HL-60 (cell line): Measurements from ENCODE around the gene PARP15.

Source experiments
- DNase-seq, 2 experiments: peaks; one replicate each; pipeline ENCODE4 v3.0.0-alpha.2; 2010 to 2020; ENCODE audit warnings: low read depth in 1 of 2, low spot score in 1 of 2
- H3K27ac ChIP-seq: fragments of 250-450 bp; sonication (Bioruptor Pico); replicated peaks from 2 replicates; pipeline ENCODE4 v1.5.1; 2020; ENCODE audit warnings: mild to moderate bottlenecking, moderate library complexity
- H3K27me3 ChIP-seq: fragments of 250-450 bp; sonication (Bioruptor Pico); 2 replicates; pipeline ENCODE4 v1.5.1; 2021; ENCODE audit warnings: mild to moderate bottlenecking, moderate library complexity; ENCODE audit not compliant: insufficient read depth, poor library complexity, severe bottlenecking
- H3K4me3 ChIP-seq: replicated peaks from 2 replicates; pipeline ENCODE4 v1.5.1; 2011; ENCODE audit warnings: mild to moderate bottlenecking, control low read depth, low read length; ENCODE audit not compliant: insufficient read depth
- GABPA ChIP-seq: IDR thresholded peaks from 2 replicates; pipeline ENCODE4 v1.6.1; 2012; ENCODE audit warnings: low read depth
- POLR2AphosphoS5 ChIP-seq: IDR thresholded peaks from 2 replicates; pipeline ENCODE4 v1.6.1; 2012; ENCODE audit warnings: low read depth
- SPI1 ChIP-seq: IDR thresholded peaks from 2 replicates; pipeline ENCODE4 v1.6.1; 2012; ENCODE audit warnings: low read depth, mild to moderate bottlenecking, borderline replicate concordance
- TF ChIP-seq, protein P1 (sequence below): IDR thresholded peaks from 2 replicates; pipeline ENCODE4 v1.6.1; 2012; ENCODE audit warnings: low read depth; ENCODE audit not compliant: insufficient replicate concordance
- TF ChIP-seq, protein P2 (sequence below): IDR thresholded peaks from one replicate; pipeline ENCODE4 v1.5.1; 2011; ENCODE audit warnings: low read length, control low read depth, inconsistent platforms; ENCODE audit not compliant: insufficient read depth

Gene PARP15

DNA sequence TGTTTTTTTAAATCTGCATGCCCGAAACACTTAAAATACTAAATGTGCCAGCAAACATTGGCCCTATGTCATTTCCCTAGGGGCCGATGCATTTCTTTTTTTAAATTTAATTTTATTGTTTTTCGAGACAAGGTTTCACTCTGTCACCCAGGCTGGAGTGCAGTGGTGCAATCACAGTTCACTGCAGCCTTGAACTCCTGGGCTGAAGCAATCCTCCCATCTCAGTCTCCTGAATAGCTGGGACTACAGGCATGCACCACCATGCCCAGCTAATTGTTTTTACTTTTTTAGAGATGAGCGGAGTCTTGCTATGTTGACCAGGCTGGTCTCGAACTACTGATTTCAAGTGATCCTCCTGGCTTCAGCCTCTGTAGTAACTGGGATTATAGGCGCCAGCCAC is 18.8 kb upstream of the PARP15 start:
- Histone ChIP-seq H3K27ac (no peak overlapping the region), H3K27me3 (no peaks in the 10 kb centered on the region), H3K4me3 (no peak overlapping the region)
- no peak for TF ChIP-seq GABPA
- no peak for TF ChIP-seq POLR2AphosphoS5
- no peak for TF ChIP-seq SPI1
- TF ChIP-seq, protein P1, sequence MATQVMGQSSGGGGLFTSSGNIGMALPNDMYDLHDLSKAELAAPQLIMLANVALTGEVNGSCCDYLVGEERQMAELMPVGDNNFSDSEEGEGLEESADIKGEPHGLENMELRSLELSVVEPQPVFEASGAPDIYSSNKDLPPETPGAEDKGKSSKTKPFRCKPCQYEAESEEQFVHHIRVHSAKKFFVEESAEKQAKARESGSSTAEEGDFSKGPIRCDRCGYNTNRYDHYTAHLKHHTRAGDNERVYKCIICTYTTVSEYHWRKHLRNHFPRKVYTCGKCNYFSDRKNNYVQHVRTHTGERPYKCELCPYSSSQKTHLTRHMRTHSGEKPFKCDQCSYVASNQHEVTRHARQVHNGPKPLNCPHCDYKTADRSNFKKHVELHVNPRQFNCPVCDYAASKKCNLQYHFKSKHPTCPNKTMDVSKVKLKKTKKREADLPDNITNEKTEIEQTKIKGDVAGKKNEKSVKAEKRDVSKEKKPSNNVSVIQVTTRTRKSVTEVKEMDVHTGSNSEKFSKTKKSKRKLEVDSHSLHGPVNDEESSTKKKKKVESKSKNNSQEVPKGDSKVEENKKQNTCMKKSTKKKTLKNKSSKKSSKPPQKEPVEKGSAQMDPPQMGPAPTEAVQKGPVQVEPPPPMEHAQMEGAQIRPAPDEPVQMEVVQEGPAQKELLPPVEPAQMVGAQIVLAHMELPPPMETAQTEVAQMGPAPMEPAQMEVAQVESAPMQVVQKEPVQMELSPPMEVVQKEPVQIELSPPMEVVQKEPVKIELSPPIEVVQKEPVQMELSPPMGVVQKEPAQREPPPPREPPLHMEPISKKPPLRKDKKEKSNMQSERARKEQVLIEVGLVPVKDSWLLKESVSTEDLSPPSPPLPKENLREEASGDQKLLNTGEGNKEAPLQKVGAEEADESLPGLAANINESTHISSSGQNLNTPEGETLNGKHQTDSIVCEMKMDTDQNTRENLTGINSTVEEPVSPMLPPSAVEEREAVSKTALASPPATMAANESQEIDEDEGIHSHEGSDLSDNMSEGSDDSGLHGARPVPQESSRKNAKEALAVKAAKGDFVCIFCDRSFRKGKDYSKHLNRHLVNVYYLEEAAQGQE: no peak
- TF ChIP-seq, protein P2, sequence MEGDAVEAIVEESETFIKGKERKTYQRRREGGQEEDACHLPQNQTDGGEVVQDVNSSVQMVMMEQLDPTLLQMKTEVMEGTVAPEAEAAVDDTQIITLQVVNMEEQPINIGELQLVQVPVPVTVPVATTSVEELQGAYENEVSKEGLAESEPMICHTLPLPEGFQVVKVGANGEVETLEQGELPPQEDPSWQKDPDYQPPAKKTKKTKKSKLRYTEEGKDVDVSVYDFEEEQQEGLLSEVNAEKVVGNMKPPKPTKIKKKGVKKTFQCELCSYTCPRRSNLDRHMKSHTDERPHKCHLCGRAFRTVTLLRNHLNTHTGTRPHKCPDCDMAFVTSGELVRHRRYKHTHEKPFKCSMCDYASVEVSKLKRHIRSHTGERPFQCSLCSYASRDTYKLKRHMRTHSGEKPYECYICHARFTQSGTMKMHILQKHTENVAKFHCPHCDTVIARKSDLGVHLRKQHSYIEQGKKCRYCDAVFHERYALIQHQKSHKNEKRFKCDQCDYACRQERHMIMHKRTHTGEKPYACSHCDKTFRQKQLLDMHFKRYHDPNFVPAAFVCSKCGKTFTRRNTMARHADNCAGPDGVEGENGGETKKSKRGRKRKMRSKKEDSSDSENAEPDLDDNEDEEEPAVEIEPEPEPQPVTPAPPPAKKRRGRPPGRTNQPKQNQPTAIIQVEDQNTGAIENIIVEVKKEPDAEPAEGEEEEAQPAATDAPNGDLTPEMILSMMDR: no peak
- no peak for DNase-seq

DNA sequence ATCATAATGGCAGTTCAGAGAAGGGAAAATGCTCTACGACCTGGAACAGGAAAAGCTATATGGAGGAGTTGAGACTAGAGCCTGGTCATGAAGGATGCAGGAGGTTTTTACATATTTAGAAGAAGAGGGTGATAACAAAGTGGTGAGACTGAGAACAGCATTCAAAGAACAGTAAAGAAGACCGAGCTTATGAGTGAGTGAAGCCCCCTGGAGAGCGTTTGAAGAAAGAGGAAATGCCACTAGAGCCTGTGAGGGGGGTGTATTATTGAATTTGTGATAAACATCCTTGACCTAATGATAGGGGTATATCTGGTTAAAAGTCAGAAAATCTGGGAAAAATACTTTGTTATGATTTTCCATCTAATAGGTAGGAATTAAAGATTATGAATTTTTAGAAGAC is 17.5 kb upstream of the PARP15 start:
- H3K4me3 ChIP-seq: no peak overlapping the region
- no peak for DNase-seq
- no peaks in the 10 kb centered on the region for H3K27me3 ChIP-seq
- TF ChIP-seq, protein P2: no peak
- TF ChIP-seq GABPA (no peak), POLR2AphosphoS5 (no peak), SPI1 (no peak)
- TF ChIP-seq, protein P1: no peak
- H3K27ac ChIP-seq: no peak overlapping the region

DNA sequence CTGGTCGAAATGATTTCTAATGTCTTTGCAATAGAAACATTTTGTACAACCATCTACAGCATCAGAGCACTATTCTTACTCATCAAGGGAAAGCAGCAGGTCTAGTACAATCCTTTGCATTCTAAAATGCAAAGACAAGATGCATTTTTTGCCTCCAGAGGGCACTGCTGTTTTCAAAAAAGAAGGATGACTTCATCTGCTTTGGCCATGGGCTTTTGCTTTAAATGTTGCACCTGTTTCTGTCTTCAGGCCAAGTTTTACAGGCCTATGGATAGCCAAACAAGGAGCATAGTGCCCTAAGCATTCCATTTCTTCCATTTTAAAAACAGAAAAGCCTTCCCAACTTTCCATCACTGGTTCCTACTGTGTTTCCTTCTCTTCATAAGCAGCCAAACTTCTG is 16.8 kb upstream of the PARP15 start:
- Histone ChIP-seq H3K27me3 (no peaks in the 10 kb centered on the region), H3K4me3 (no peak overlapping the region), H3K27ac (no peak overlapping the region)
- peak in 1 of 2 experiments; percentile 60 for DNase-seq
- TF ChIP-seq, protein P2: peak; percentile 83
- TF ChIP-seq POLR2AphosphoS5: no peak

DNA sequence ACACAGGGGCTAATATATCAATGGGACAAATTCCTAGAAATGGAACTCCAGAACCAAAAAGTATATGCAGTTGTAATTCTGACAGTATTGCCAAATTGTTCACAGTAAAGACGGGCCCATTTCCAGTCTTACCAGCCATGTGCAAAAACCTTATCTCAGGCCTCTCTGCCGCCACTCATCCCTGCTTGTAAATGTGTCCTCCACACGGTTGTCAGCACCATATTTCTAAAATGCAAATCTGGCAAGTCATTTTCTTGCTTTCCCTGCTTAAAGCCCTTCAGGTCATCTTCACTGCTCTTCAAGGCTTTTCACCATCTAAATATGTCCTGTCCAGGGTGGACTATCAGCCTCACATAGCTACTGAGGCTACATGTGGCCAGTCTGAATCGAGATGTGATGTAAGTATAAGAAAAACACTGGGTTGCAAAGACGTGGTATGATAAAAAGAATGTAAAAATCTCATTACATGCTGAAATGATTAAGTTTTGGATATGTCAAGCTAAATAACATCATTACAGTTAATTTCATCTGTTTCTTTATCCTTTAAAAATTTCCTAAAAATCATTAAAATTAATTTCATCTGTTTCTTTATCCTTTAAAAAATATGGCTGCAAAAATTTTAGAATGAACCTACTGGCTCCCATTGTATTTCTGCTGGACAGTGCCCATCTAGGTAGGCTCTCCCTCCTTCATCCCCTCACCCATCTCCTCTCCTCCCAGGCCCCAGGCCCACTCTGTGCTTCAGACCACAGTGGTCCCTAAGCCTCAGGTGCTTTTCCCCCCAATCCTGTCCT is 14.3 kb upstream of the PARP15 start:
- DNase-seq: no peak
- H3K4me3 ChIP-seq: no peak overlapping the region; the same call in 1 of the 2 replicates
- no peak overlapping the region for H3K27ac ChIP-seq
- TF ChIP-seq, protein P2: no peak
- TF ChIP-seq SPI1: no peak
- TF ChIP-seq, protein P1: no peak
- no peak for TF ChIP-seq GABPA
- no peak for TF ChIP-seq POLR2AphosphoS5
- no peaks in the 10 kb centered on the region for H3K27me3 ChIP-seq
